ENCODE data around the gene ATP10A.

DNA sequence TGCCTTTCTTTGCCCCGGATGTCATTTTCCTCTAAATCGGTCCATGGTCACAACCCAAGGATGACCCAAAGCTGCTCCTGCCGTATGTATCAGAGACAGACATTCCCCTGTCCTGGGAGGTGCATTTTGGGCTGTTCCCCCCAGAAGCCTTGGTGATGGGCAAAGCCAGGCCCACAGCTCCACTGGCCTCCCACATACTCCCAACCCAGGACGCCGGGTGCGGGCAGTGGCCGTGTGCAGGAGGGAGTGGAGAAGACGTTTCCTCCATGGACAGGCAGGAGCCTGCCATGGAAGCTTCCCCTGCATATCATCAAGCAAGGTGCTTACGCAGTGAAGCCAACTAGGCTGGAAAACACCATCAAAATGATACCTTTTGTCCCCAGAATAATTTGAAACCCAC, 175.0 kb downstream of the ATP10A start:
- TF ChIP-seq SPI1 (IDR thresholded peaks at IDR 0.05; ENCODE audit: low read depth, low read length): no peak
- no peak for TF ChIP-seq POLR2AphosphoS5 (IDR thresholded peaks at IDR 0.05; ENCODE audit: low read depth, low read length)
- TF ChIP-seq TAF1 (IDR thresholded peaks at IDR 0.05; ENCODE audit: low read depth, low read length): no peak
- TF ChIP-seq POLR2A (IDR thresholded peaks at IDR 0.05; ENCODE audit: low read depth, low read length): no peak
